Activated T-cell treated with anti-CD3 and anti-CD28 coated beads, Interleukin-2, amount 50 U/mL, for 4 hours (primary cell): ENCODE data around the gene KCNE5. TPM values are rescaled to one million over a fixed set of nuclear protein-coding genes. Genes with fewer than 3 reads are reported as not detected.
"Not testable (repeated sequence)": the region's sequence is repeated elsewhere in the genome, so short reads cannot be mapped to it uniquely, and the experiment has no call there.

Experiments used
- ATAC-seq, 2 donors: fragments of 200-7000 bp; cut with Tn5 transposase; one replicate each; pipeline ENCODE4 v1.10.0; 2021
- DNase-seq: peaks from one replicate; pipeline ENCODE4 v3.0.0-alpha.2; 2020
- H3K27me3 Mint-ChIP-seq: one replicate; pipeline ENCODE4 v1.8.0; 2021; ENCODE audit warnings: low read depth, mixed read lengths
- H3K36me3 Mint-ChIP-seq: one replicate; pipeline ENCODE4 v1.8.0; 2022; ENCODE audit warnings: mixed read lengths; ENCODE audit not compliant: insufficient read depth
- H3K4me1 Mint-ChIP-seq: one replicate; pipeline ENCODE4 v1.8.0; 2021; ENCODE audit warnings: low read depth, mixed read lengths
- H3K4me3 Mint-ChIP-seq: one replicate; pipeline ENCODE4 v1.8.0; 2021; ENCODE audit warnings: mild to moderate bottlenecking, moderate library complexity, mixed read lengths
- H3K9me3 Mint-ChIP-seq: one replicate; pipeline ENCODE4 v1.8.0; 2021; ENCODE audit warnings: mixed read lengths
- total RNA-seq, 3 donors: library from RNA; stranded (reverse); gene quantifications; one replicate each; pipeline ENCODE4 v1.2.1, GENCODE V29; 2021

Gene KCNE5
- total RNA-seq, 3 donors from 2014 or later: 0.46 to 0.69 (median 0.57) TPM

DNA sequence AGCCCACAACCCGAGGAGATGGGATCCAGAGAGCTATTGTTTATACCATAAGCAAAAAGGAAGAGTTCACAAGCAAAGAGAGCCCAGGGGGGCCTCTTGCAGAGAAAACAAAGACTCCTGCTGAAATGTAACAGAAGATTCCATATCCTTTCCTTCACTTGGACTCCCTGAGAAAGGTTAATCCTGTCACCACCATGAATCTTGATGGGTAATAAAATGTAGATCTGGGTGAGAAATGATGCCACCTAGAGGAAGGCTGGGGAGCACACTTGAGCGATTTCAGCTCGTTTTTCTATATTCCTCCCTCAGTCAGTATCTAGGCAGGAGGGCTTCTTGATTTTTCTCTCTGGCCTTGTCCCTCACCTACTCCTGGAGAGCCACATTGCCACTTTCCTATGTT, 10.2 kb upstream of the KCNE5 start:
- H3K27me3 Mint-ChIP-seq: no peaks in the 10 kb centered on the region
- ATAC-seq (no peak), DNase-seq (no peak)
- H3K4me1 Mint-ChIP-seq: no peaks in the 10 kb centered on the region
- H3K9me3 Mint-ChIP-seq: no peaks in the 10 kb centered on the region
- H3K4me3 Mint-ChIP-seq: no peak overlapping the region
- peaks cover 6% of the 10 kb centered on the region for H3K36me3 Mint-ChIP-seq

DNA sequence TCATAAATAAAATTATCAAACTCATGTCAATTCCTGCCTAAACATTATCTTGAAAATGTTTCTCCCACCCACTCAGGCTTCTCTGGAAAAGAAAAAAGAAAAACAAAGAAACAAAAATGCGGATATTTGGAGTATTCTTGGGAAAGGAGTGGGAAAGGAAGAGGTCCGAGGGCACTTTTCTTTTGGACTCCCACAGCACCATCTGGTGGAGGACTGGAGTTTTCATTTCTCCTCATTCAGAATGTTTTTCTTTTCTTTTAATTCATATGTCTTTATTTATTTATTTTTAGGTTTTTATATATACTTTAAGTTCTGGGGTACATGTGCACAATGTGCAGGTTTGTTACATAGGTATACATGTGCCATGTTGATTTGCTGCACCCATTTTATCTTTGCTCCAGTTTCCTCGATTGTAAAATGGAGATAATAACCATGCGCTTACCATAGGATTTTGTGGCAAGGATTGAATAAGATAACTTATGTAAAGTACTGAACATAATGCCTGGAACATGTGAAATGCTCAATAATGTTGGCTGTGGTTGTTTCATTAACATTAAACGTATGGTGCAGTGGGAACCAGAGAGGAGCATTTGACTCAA, 8.0 kb upstream of the KCNE5 start:
- no peak for ATAC-seq
- Mint-ChIP-seq H3K4me1 (no peaks in the 10 kb centered on the region), H3K4me3 (no peak overlapping the region), H3K27me3 (no peaks in the 10 kb centered on the region), H3K36me3 (no peaks in the 10 kb centered on the region), H3K9me3 (no peaks in the 10 kb centered on the region)
- DNase-seq: no peak

DNA sequence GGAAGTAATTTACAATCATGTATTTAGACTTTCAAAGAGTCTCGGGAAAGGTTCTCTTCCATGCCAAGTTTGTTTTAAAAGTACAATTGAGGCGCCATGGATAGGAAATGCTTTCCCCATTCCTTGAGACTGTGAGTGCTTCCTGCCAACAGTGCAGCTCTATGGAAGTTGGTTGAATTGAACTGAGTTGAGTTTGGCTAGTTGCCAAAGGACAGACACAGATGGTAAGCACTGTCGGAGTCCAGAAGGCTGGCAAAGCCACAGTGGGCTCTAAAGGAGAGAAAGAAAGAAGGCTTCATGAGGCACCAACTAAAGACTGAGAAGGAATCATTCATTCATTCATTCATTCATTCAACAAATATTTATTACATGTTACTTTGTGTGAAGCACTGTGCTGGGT, 4.3 kb upstream of the KCNE5 start:
- DNase-seq: no peak
- Mint-ChIP-seq H3K27me3 (no peaks in the 10 kb centered on the region), H3K4me1 (peaks cover 2% of the 10 kb centered on the region), H3K4me3 (no peak overlapping the region), H3K9me3 (no peaks in the 10 kb centered on the region), H3K36me3 (no peaks in the 10 kb centered on the region)
- no peak for ATAC-seq

DNA sequence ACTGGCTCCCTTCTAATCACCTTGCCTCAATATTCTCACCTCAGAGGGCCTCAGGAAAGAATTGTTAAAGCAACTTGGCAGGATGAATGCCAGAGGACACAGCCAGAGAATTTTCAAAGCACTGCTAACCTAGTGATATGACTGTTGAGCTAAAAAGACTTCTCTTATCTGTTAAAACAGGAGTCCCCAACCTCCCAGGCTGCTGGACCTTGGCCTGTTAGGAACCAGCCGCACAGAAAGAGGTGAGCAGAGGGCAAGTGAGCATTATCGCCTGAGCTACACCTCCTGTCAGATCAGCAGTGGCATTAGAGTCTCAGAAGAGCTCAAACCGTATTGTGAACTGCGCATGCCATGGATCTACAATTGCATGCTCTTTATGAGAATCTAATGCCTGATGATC, 1.7 kb upstream of the KCNE5 start:
- DNase-seq: no peak
- no peak overlapping the region for H3K4me3 Mint-ChIP-seq
- H3K4me1 Mint-ChIP-seq: peaks cover 2% of the 10 kb centered on the region
- H3K27me3 Mint-ChIP-seq: no peaks in the 10 kb centered on the region
- no peaks in the 10 kb centered on the region for H3K9me3 Mint-ChIP-seq
- no peaks in the 10 kb centered on the region for H3K36me3 Mint-ChIP-seq
- ATAC-seq: no peak

DNA sequence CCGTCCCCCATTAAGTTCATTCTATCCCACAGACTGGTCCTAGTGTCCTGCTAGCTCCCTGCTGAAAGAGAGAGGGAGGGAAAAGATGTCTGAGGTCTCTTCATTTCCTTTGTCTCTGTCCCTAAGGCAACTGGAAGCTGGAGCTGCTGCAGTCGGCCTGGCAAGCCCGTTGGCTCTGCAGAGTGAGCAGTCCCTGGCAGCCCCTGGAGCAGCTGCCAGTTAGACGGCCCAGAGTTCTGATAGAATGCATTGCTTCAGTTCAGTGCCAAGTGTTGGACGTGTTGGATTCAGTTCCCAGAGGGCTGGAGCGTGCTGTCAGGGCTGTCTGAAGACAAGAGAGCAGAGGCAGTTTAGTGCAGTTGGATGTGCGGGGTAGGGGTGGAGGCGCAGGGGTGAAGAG, 975 bp downstream of the KCNE5 start:
- Mint-ChIP-seq H3K27me3 (no peaks in the 10 kb centered on the region), H3K4me1 (peaks cover 2% of the 10 kb centered on the region), H3K36me3 (no peaks in the 10 kb centered on the region), H3K4me3 (no peak overlapping the region), H3K9me3 (no peaks in the 10 kb centered on the region)
- ATAC-seq (no peak), DNase-seq (no peak)

DNA sequence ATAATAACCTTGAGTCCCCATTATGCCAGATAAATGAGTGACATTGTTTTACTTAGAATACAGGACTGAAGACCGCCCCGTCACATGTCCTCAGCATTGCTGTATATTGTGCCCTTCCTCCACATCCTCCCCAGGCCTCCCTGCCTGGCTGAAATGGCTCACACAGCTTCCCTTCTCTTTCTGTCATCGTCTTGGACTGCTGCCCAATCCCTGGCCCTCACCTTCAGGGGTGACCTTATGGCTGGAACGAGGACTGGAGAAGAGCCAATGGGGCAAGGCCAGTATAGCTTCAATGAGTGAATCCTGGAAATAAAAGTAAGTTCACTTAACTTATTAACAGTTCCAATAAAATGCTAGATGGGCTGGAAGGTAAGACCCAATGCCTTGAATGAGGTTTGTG, 2.7 kb downstream of the KCNE5 start:
- H3K36me3 Mint-ChIP-seq: no peaks in the 10 kb centered on the region
- no peaks in the 10 kb centered on the region for H3K9me3 Mint-ChIP-seq
- ATAC-seq (no peak), DNase-seq (no peak)
- no peak overlapping the region for H3K4me3 Mint-ChIP-seq
- H3K4me1 Mint-ChIP-seq: no peaks in the 10 kb centered on the region
- no peaks in the 10 kb centered on the region for H3K27me3 Mint-ChIP-seq

DNA sequence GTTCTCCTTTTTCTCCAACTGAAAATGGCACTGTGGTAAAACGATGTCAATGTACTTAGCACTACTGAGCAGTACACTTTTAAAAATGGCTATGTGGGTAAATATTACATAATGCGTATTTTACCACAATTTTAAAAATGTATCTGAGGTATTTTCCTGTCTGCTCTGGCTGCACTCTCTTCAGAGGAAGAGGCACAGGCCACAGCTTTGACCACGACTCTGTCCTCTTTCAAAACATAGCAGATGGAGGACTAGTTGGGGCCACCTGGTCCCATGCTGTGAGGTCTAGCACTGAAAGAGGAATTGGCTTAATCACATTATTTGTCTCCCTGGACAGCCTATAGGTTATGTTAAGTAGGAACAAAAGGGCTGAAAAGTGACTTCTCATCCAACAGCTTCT, 5.2 kb downstream of the KCNE5 start:
- Mint-ChIP-seq H3K4me3 (no peak overlapping the region), H3K9me3 (no peaks in the 10 kb centered on the region), H3K36me3 (no peaks in the 10 kb centered on the region), H3K4me1 (no peaks in the 10 kb centered on the region), H3K27me3 (no peaks in the 10 kb centered on the region)
- DNase-seq: no peak
- no peak for ATAC-seq

DNA sequence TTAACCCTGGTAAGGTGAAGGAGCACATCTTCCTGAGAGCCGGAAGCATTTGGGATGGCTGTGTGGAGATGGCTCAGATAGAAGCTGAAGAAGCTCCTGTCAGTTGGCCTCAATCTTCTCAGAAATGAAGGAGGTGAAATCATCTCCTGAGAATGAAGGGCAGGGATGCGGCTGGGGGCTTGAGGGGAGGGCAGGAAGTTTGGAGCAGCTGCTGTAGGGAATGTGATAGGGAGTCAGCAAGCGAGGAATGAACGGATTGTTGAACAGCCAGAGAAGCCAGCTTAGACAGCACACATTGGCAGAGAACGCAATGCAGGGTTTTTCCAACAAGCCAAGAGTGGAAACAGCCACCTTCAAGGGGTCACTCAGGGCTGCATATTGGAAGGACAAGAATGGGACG, 10.0 kb downstream of the KCNE5 start:
- H3K4me1 Mint-ChIP-seq: no peaks in the 10 kb centered on the region
- no peaks in the 10 kb centered on the region for H3K36me3 Mint-ChIP-seq
- H3K4me3 Mint-ChIP-seq: no peak overlapping the region
- ATAC-seq (no peak), DNase-seq (no peak)
- no peaks in the 10 kb centered on the region for H3K27me3 Mint-ChIP-seq
- no peaks in the 10 kb centered on the region for H3K9me3 Mint-ChIP-seq

DNA sequence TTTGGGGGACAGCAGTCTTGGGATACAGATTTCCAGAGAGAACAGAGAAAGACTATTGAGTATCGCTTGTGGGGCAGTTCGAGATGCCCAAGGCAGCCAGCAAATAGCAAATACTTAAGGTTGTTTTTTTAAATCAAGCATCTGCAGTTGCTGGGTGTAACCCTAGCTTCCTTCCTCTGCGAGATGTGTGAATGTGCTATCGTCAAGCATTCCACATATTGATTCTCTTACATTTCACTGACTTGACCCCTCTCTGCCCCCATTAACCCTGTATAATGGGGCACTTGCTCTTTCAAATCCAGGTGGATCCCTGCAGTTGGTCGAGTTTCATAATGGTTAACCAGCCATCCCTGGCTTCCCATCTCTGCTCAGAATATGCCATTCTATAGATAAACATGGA, 23.5 kb downstream of the KCNE5 start:
- ATAC-seq (no peak), DNase-seq (no peak)
- Mint-ChIP-seq H3K4me1 (peaks cover 3% of the 10 kb centered on the region), H3K9me3 (peaks cover 4% of the 10 kb centered on the region), H3K4me3 (no peak overlapping the region), H3K27me3 (peaks cover 23% of the 10 kb centered on the region), H3K36me3 (no peaks in the 10 kb centered on the region)

DNA sequence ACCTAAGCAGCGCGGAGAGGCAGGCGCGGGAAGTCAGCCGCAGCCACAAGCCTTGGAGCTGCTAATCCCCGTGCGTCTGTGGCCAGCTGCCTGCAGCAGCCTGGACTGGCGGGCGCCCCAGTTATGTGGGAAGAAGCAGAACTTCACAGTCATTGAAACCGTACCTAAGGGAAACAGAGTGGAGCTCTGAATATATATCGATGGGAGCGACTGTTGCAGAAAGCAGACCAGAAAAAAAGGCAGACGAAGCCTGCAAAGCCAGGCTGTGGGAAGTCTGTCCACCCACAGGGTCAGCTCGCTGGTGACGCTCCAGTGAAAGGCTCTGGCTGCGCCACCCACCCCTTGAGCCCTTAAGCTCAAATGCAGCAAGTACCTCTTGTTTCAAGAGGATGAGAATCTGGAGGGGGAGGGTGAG, 24.7 kb downstream of the KCNE5 start:
- no peak for ATAC-seq
- Mint-ChIP-seq H3K4me3 (no peak overlapping the region), H3K36me3 (no peaks in the 10 kb centered on the region), H3K27me3 (peaks cover 19% of the 10 kb centered on the region), H3K4me1 (peaks cover 3% of the 10 kb centered on the region), H3K9me3 (peaks cover under 1% of the 10 kb centered on the region)
- DNase-seq: no peak

DNA sequence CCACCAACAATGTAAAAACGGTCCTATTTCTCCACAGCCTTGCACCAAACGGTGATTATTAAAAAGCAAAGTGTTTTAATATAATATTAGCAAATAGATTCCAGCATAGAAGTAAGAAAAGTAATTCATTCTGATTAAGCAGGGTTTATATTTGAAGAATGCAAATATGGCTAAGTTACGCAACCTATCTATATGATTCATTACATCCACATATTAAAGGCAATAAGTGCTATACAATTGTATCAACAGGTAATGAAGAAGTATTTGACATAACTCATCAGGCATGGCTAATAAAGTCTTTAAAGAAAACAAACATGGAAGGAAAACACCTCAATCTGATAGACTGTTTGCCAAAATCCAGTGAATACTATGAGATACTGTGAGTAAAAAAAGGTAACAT, 29.0 kb downstream of the KCNE5 start:
- H3K27me3 Mint-ChIP-seq: peaks cover 6% of the 10 kb centered on the region
- ATAC-seq: no peak
- H3K9me3 Mint-ChIP-seq: no peaks in the 10 kb centered on the region
- H3K4me3 Mint-ChIP-seq: no peak overlapping the region
- H3K4me1 Mint-ChIP-seq: peaks cover 3% of the 10 kb centered on the region
- DNase-seq: no peak
- no peaks in the 10 kb centered on the region for H3K36me3 Mint-ChIP-seq

DNA sequence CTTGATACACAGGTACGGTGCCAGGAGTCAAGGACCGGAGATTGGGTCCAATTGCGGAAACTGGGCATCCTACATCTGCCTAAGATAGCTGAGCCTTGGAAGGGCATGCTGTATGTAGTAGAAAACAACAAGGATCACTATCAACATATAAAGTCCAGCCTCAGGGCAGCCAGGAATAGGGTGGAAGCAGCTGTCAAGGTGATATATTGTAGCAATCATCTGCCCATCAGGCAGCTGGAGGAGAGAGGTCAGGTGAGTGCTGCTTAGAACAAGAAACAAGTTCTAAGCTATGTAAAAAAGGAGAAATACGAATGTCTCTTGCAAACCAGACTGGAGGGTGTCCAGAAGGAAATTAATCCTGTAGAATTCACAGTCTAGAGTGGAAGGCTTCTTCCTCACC, 34.8 kb downstream of the KCNE5 start:
- H3K9me3 Mint-ChIP-seq: no peaks in the 10 kb centered on the region
- H3K4me1 Mint-ChIP-seq: no peaks in the 10 kb centered on the region
- peaks cover 2% of the 10 kb centered on the region for H3K27me3 Mint-ChIP-seq
- ATAC-seq: no peak
- H3K36me3 Mint-ChIP-seq: no peaks in the 10 kb centered on the region
- H3K4me3 Mint-ChIP-seq: no peak overlapping the region
- DNase-seq: no peak

DNA sequence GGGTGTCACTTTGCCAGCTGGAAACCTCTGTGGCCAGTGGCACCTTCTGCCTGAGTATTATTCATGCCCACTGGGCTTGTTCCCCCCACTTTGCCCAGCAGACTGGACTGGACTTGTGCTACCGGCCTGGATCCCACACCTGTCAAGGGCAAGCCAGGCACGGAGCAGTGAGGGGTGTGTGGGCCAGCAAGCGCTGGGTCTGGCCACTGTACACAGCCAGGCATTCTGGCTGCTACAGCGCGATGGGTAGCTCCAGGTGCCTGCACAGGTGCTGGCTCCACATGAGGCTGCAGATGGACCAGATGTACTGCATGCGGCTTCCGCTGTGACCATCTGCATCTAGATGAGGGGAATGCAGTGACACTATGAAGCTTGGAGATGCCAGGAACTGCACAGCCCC, 39.5 kb downstream of the KCNE5 start:
- Mint-ChIP-seq H3K4me1 (no peaks in the 10 kb centered on the region), H3K27me3 (peaks cover 7% of the 10 kb centered on the region), H3K36me3 (no peaks in the 10 kb centered on the region), H3K9me3 (no peaks in the 10 kb centered on the region), H3K4me3 (no peak overlapping the region)
- DNase-seq (no peak), ATAC-seq (no peak)

DNA sequence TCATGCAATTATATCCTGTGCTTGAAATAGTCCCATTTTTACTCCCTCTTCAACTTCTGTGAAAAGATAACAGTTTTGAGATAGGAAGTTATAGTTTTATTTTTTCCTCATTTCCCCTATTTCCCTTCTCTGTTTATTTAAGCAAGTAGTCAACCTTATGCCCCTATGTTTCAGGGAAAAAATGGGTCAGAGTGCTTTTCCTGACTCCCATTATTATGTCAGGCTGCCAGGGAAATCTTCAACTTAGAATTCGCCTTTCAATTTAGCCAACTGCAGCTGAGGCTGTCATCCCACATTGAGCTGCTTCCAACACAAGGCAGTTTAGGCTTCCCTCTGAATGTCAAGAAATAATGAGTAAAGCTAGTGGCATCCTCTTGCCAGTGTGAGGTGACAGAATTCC, 46.1 kb downstream of the KCNE5 start:
- ATAC-seq (no peak), DNase-seq (no peak)
- H3K4me3 Mint-ChIP-seq: no peak overlapping the region
- peaks cover 6% of the 10 kb centered on the region for H3K27me3 Mint-ChIP-seq
- H3K9me3 Mint-ChIP-seq: no peaks in the 10 kb centered on the region
- H3K36me3 Mint-ChIP-seq: no peaks in the 10 kb centered on the region
- no peaks in the 10 kb centered on the region for H3K4me1 Mint-ChIP-seq

DNA sequence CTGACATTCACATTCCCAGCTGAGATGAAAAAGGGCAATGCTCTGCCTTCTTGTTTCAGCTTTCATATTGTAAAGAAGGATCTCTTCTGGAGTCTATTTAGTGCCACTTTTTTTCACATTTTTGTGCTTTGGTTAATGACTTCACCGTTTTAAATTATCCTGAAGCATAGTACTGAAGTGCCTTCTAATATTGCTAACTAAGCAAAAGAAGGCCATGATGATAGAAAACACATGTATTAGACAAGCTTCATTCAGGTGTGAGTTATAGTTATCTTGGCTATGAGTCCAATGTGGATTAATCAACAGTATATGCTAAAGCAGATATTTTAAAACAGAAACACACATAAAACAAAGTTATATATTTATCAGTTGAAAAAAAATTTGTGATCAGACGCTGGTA, 47.9 kb downstream of the KCNE5 start:
- ATAC-seq: no peak
- H3K36me3 Mint-ChIP-seq: no peaks in the 10 kb centered on the region
- no peaks in the 10 kb centered on the region for H3K4me1 Mint-ChIP-seq
- peaks cover 6% of the 10 kb centered on the region for H3K27me3 Mint-ChIP-seq
- H3K4me3 Mint-ChIP-seq: no peak overlapping the region
- no peaks in the 10 kb centered on the region for H3K9me3 Mint-ChIP-seq
- no peak for DNase-seq

DNA sequence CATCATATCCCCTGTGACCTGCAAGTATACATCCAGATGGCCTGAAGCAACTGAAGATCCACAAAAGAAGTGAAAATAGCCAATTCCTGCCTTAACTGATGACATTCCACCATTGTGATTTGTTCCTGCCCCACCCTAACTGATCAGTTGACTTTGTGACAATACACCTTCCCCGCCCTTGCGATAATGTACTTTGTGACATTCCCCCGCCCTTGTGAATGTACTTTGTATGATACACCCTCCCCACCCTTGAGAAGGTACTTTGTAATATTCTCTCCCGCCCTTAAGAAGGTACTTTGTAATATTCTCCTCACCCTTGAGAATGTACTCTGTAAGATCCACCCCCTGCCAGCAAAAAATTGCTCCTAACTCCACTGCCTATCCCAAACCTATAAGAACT, 48.9 kb downstream of the KCNE5 start:
- H3K4me1 Mint-ChIP-seq, H3K27me3 Mint-ChIP-seq, H3K4me3 Mint-ChIP-seq, ATAC-seq, DNase-seq, H3K9me3 Mint-ChIP-seq, H3K36me3 Mint-ChIP-seq: not testable (repeated sequence)
